ENCODE data around the gene MYO1C. TPM values are rescaled to one million over a fixed set of nuclear protein-coding genes. Genes with fewer than 3 reads are reported as not detected.

Gene MYO1C
- total and polyA plus RNA-seq, 2 experiments from 2014 or later = 197 to 218 TPM

GRCh38 chr17:1473170-1473569 lies 19.3 kb downstream of the MYO1C start:
- DNase-seq = no peak
- no peaks in the 10 kb centered on the region for H3K9me2 ChIP-seq (ENCODE audit: insufficient read depth)
- no peak overlapping the region for H2AFZ ChIP-seq
- H3K4me3 ChIP-seq = no peak overlapping the region
- peaks cover 46% of the 10 kb centered on the region; the same call in 1 of the 2 replicates for H3K36me3 ChIP-seq (ENCODE audit: low read depth)
- in situ Hi-C loops (cut with MboI) = no loop called here
- no peaks in the 10 kb centered on the region for H4K20me1 ChIP-seq (ENCODE audit: insufficient read depth)
- H3K27me3 ChIP-seq (replicated peaks; ENCODE audit: insufficient read depth) = no peaks in the 10 kb centered on the region
- H3K9ac ChIP-seq = no peak overlapping the region
- no peak overlapping the region for H3K4me2 ChIP-seq (ENCODE audit: unreplicated experiment)
- no peaks in the 10 kb centered on the region for H3K9me3 ChIP-seq (ENCODE audit: low read depth)
- 91% methylated on average over 9 to 11 of the region's 11 CpGs for WGBS, 2 experiments (ENCODE audit: low coverage in 1 of 2, low lambda C conversion rate in 2 of 2, missing lambda C conversion rate in 2 of 2)
- TF ChIP-seq EZH2phosphoT487 (IDR thresholded peaks at IDR 0.05; ENCODE audit: insufficient read depth, low read depth) (no peak), EZH2 (IDR thresholded peaks at IDR 0.05; ENCODE audit: insufficient read depth, poor library complexity, severe bottlenecking) (no peak)
- no peaks in the 10 kb centered on the region for H3F3A ChIP-seq (ENCODE audit: insufficient read depth)
- peaks cover 18% of the 10 kb centered on the region; the same call in 1 of the 2 replicates for H3K79me2 ChIP-seq (ENCODE audit: insufficient read depth)
- no peak overlapping the region for H3K27ac ChIP-seq
- H3K4me1 ChIP-seq (ENCODE audit: insufficient read depth) = no peaks in the 10 kb centered on the region

- Histone ChIP-seq H2AFZ (no peak overlapping the region), H3K4me1 (ENCODE audit: insufficient read depth) (no peaks in the 10 kb centered on the region), H3K9me3 (ENCODE audit: low read depth) (no peaks in the 10 kb centered on the region), H3K9ac (no peak overlapping the region), H3K4me3 (no peak overlapping the region), H3K36me3 (ENCODE audit: low read depth) (peaks cover 42% of the 10 kb centered on the region; the same call in 1 of the 2 replicates), H3K9me2 (ENCODE audit: insufficient read depth) (no peaks in the 10 kb centered on the region), H3F3A (ENCODE audit: insufficient read depth) (no peaks in the 10 kb centered on the region), H3K27ac (no peak overlapping the region), H4K20me1 (ENCODE audit: insufficient read depth) (no peaks in the 10 kb centered on the region), H3K4me2 (ENCODE audit: unreplicated experiment) (no peak overlapping the region), H3K27me3 (replicated peaks; ENCODE audit: insufficient read depth) (no peaks in the 10 kb centered on the region), H3K79me2 (ENCODE audit: insufficient read depth) (peaks cover 18% of the 10 kb centered on the region; the same call in 1 of the 2 replicates)
- DNase-seq = no peak
- TF ChIP-seq EZH2 (IDR thresholded peaks at IDR 0.05; ENCODE audit: insufficient read depth, poor library complexity, severe bottlenecking) (no peak), EZH2phosphoT487 (IDR thresholded peaks at IDR 0.05; ENCODE audit: insufficient read depth, low read depth) (no peak)
- in situ Hi-C loops (cut with MboI) = no loop called here
- WGBS, 2 experiments (ENCODE audit: low coverage in 1 of 2, low lambda C conversion rate in 2 of 2, missing lambda C conversion rate in 2 of 2) = 88 to 89% methylated on average over 42 of the region's 42 CpGs
Observed at GRCh38 chr17:1471911-1472821, 20.3 kb downstream of the MYO1C start.

- Histone ChIP-seq H3K9me3 (ENCODE audit: low read depth) (no peaks in the 10 kb centered on the region), H2AFZ (no peak overlapping the region), H3K4me3 (no peak overlapping the region), H3K27me3 (replicated peaks; ENCODE audit: insufficient read depth) (no peaks in the 10 kb centered on the region), H3K27ac (no peak overlapping the region), H3K9me2 (ENCODE audit: insufficient read depth) (no peaks in the 10 kb centered on the region), H3F3A (ENCODE audit: insufficient read depth) (no peaks in the 10 kb centered on the region), H3K4me1 (ENCODE audit: insufficient read depth) (no peaks in the 10 kb centered on the region), H3K4me2 (ENCODE audit: unreplicated experiment) (no peak overlapping the region), H4K20me1 (ENCODE audit: insufficient read depth) (no peaks in the 10 kb centered on the region), H3K9ac (no peak overlapping the region), H3K79me2 (ENCODE audit: insufficient read depth) (peaks cover 18% of the 10 kb centered on the region; the same call in 1 of the 2 replicates), H3K36me3 (ENCODE audit: low read depth) (peaks cover 38% of the 10 kb centered on the region; the same call in 1 of the 2 replicates)
- in situ Hi-C loops (cut with MboI) = no loop called here
- WGBS, 2 experiments (ENCODE audit: low coverage in 1 of 2, low lambda C conversion rate in 2 of 2, missing lambda C conversion rate in 2 of 2) = 94 to 95% methylated on average over 11 to 15 of the region's 15 CpGs
- no peak for TF ChIP-seq EZH2 (IDR thresholded peaks at IDR 0.05; ENCODE audit: insufficient read depth, poor library complexity, severe bottlenecking)
- TF ChIP-seq EZH2phosphoT487 (IDR thresholded peaks at IDR 0.05; ENCODE audit: insufficient read depth, low read depth) = no peak
- no peak for DNase-seq
Observed at GRCh38 chr17:1471490-1471889, 21.0 kb downstream of the MYO1C start.

- Histone ChIP-seq H3K79me2 (ENCODE audit: insufficient read depth) (peaks cover 16% of the 10 kb centered on the region; the same call in 1 of the 2 replicates), H3K27me3 (replicated peaks; ENCODE audit: insufficient read depth) (no peaks in the 10 kb centered on the region), H3K27ac (no peak overlapping the region), H3K9ac (no peak overlapping the region), H3K4me2 (ENCODE audit: unreplicated experiment) (no peak overlapping the region), H3K4me3 (no peak overlapping the region), H3K9me2 (ENCODE audit: insufficient read depth) (no peaks in the 10 kb centered on the region), H2AFZ (no peak overlapping the region), H3K4me1 (ENCODE audit: insufficient read depth) (no peaks in the 10 kb centered on the region), H3K9me3 (ENCODE audit: low read depth) (no peaks in the 10 kb centered on the region), H4K20me1 (ENCODE audit: insufficient read depth) (no peaks in the 10 kb centered on the region), H3K36me3 (ENCODE audit: low read depth) (peaks cover 32% of the 10 kb centered on the region; the same call in 1 of the 2 replicates), H3F3A (ENCODE audit: insufficient read depth) (no peaks in the 10 kb centered on the region)
- in situ Hi-C loops (cut with MboI) = no loop called here
- WGBS, 2 experiments (ENCODE audit: low coverage in 1 of 2, low lambda C conversion rate in 2 of 2, missing lambda C conversion rate in 2 of 2) = 92% methylated on average over 19 to 25 of the region's 25 CpGs
- no peak for TF ChIP-seq EZH2 (IDR thresholded peaks at IDR 0.05; ENCODE audit: insufficient read depth, poor library complexity, severe bottlenecking)
- TF ChIP-seq EZH2phosphoT487 (IDR thresholded peaks at IDR 0.05; ENCODE audit: insufficient read depth, low read depth) = no peak
- DNase-seq = no peak
Observed at GRCh38 chr17:1470755-1471462, 21.6 kb downstream of the MYO1C start.
